NAMALWA (cell line): ENCODE measurements around the gene BCOR.

Source experiments
- DNase-seq: peaks from one replicate; pipeline ENCODE4 v3.0.0-alpha.2; 2015; ENCODE audit warnings: low spot score

Gene BCOR

GRCh38 chrX:40112996-40113395, 15.2 kb upstream of the BCOR start:
- DNase-seq, result no peak

- no peak for DNase-seq
Observed at GRCh38 chrX:40111868-40112267, 14.1 kb upstream of the BCOR start.

- DNase-seq, result peak; percentile 39
Observed at GRCh38 chrX:40109288-40110008, 11.7 kb upstream of the BCOR start.

- peak; percentile 41 for DNase-seq
Observed at GRCh38 chrX:40108959-40109287, 11.2 kb upstream of the BCOR start.

- DNase-seq, result no peak
Observed at GRCh38 chrX:40108162-40108958, 10.6 kb upstream of the BCOR start.

DNA sequence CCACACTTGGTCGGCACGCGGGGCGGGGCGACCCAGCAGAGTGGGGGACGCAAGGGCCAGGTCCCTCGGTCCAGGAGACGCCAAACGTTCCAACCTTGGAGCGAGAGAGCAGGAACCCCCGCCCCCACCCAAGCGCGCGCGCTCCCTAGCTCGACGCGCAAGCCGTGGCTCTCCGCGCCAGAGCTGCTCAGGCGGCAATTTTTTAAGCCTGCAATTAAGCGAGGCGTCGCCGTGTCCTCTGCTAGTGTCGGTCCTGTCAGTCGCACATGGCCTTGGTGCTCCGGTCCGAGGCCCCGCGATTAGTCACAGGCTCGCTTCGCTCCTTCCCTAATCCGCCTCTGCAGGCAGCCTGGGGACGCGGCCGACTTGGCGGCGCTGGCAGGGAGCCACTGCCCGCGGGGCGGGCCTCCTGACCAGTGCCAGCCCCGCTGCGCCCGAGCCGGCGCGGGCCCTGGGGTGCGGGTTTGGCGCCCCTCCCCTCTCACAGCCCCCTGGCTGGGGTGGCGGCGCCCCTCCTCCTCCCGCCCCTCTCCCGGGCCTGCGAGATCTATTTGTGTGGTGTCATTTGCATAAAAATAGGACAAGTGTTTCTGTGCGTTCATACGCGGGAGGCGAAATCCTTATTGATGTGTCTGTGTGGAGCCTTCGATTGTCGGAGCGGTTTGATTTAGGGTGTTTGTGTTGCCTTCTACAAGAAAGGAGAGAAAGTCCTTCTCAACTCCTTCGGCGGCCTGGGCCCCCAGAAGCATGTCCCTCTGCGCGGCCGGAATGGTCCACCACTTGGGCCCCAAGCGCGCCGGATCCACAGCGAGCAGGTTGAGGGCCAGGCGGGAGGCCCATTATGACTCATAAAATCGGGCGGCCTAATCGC, 9.8 kb upstream of the BCOR start:
- DNase-seq, result no peak

DNA sequence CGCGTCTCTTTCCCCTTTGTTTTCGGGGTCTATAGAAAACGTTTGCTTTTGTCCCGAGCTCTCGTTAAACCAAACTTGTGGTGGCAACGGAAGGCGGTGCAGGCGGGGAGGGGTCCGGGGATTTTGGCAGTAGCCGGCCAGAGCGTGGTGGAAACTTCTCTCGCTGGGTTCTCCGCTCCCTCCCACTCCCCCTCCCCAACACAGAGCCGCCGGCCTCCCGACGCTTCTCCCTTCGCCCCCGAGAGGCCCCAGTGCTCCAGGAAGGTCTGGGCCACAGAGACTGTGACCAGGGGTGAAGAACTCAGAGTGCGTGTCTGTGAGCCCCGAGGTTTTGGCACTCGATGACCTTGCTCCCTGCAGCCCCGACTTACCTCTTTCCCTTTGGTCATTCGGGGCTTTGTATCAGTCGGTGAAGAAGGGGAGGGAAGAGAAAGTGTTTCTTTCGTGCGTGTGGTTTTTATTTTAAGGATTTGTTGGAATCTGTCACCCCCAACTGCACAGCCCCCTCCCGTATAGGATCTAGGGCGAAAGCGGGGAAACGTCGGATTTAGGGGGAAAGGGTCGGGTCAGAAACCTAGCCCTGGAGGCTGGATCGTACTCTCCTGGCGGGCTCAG, 9.0 kb upstream of the BCOR start:
- peak; percentile 17 for DNase-seq

DNA sequence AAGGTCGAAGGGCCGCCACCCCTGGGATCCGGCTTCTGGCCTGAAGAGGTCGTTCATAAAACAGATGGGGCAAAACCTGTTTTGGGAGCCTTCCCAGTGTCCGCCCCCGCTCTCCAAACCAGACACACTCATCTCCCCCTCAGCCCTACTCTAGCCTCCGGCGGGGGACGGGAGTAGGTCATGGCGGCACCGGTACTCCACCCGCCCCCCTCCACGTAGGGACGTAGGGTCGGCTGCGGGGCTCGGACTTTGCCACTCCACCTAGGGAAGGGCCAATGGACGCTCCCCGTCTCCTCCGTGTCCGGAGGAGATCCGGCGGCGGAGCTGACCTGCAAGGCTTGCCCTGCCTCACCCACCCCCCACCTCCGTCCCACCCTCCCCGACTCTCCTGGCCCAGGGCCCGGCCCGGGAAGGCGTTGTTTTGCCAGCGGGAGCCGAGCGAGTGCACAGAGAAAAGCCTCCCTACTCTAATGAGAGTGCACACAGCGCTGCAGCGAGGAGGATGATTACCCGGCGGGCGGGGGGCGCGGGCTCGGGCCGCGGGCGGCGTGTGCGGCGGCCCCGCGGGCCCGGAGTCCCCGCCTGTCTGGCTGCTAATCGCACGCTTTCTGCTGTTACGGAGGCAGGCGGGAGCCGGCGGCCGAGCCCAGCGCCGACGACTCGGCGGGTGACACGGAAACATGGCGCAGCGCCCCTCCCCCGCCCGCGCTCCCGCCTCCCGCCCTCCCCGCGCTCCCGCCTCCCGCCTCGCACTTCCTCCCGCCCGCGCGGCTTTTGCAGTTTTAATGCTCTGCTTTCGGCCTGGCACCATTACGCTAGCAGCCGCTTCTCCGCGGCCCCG, 8.3 kb upstream of the BCOR start:
- peak; percentile 65 for DNase-seq

DNA sequence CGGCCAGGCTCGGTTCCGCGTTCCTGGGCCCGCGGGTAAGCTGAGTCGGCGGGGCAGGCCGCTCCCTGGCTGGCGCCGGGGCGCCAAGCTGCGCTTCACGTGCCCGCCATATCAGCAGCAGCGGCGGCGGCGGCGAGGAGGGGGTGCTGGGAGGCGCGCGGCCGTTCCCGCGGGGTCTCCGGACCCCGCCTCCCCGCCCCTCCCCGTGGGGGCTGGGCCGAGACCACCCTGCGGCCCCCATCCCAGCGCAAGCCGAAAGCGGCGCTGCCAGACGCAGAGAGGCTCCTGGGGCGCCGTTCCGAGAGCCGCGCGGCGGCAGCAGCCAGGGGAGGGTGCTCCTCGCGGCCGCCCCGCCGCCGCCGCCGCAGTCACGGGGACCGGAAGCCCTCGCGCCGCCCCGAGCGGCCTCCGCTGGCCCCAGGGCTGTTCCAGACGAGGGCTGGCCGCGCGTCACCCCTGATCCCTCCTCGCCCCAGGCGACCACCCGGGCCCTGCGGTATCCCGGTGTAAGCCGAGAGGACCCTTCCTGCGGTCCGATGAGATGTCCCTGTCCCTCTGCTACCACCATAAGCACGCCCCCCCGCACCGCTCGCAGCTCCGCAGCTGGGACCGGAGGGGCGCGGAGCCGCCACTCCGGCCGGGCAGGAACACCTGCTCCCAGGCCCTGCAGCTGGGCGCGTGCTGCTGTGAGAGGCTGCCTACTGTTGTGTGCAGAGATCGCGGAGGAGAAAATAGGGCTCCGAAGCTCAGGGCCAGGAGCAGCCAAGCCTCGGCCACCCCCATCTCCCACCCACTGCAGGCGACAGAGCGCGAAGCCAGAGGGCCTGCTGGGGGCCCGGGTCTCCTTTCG, 7.5 kb upstream of the BCOR start:
- peak; percentile 73 for DNase-seq

- peak; percentile 53 for DNase-seq
Observed at GRCh38 chrX:40104630-40104984, 6.8 kb upstream of the BCOR start.

DNA sequence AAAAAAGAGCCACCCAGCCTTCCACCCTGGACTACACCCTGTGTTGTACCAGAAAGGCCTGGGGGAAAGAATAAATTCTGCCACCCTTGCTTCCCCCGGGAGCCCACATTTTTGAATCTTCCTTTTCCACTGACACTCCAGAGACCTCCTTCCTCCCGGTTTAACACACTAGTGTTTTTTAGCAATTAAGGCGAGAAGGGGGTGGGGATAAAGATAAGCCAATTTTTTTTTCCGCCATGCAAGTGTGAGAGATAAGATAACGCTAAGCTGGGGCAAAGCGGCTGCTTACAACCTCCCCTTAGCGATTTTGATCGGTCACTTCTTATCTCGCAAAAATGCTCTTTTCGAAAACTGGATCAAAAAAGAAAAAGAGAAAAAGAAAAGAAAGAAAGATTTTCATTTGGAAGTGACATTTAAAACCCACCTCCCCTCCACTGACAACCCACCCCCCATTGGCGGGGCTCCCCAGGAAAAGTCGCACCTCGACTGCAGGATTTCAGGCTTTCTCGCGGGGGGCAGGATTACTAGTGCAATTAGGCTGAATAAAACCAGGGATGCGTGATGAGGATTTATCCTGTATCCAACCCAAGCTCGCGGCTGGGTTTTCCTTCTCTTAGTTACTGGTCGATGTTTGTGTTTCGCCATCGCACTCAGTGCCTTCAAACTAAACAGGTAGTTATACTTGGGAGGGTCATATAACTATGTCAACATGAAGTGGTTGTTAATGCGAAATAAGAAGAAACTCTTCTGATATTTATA, 6.0 kb upstream of the BCOR start:
- DNase-seq, result no peak

DNA sequence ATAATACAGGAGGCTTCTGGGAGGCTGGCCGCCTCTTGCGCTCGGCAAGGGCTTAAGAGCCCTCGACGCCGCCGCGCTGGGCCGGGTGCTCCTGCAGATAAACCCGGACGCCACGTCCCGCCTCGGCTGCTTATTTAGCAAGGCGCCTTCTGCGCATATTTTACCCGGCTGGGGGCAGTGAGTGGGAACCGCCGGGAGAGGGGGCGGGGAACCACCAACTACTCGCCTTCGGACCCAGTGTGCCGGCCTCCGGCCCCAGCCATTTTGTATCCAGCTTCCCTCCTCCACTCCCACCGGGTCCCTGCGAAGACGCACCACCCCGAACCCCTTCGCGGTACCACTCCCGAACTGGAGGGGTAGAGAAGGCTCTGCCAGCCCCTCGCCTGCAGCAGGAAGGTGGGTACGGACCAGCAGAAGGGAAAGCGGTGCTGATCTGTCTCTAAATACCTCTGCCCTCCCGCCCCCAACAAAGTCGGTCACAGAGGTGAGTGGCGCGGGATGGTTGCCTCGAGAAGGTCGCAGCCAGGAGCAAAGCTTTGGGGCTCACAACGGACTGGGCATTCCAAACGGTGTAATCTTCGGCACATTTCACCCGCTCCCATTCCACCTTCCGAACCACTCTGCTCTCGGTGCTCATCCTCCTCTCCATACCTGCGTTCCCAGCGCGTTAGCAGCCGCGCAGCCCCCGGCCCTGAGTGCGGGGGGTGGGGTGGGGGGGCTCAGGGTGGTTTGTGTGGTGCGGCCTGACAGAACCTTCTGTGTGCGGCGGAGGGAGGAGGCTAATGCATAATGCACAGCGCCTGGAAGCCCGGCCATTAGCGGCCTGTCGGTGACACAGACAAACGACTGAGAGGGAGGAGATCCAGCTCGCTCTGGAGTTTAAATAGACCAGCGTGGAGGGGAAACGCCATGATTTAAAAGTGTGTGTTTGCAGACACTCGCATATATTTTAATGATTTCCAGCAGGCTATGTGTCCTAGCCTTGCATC, 4.9 kb upstream of the BCOR start:
- DNase-seq, result no peak

DNA sequence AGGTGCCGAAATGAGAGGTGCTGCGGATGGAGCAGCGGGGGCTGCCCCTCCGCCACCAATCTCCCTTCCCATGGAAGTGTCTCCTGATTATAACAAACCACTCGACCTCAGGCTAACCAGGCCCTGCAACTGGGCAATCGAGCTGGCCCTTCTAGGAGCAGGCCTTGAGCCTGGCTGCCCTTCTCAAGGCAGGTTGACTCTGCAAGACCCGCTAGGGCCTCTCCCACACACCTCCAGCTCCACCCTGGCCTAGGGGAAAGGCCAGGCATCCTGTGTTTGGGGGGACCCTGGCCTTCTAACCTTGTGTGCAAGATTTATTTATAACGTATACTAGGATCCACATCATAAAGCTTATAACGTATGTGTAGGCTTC, 3.7 kb upstream of the BCOR start:
- no peak for DNase-seq

DNA sequence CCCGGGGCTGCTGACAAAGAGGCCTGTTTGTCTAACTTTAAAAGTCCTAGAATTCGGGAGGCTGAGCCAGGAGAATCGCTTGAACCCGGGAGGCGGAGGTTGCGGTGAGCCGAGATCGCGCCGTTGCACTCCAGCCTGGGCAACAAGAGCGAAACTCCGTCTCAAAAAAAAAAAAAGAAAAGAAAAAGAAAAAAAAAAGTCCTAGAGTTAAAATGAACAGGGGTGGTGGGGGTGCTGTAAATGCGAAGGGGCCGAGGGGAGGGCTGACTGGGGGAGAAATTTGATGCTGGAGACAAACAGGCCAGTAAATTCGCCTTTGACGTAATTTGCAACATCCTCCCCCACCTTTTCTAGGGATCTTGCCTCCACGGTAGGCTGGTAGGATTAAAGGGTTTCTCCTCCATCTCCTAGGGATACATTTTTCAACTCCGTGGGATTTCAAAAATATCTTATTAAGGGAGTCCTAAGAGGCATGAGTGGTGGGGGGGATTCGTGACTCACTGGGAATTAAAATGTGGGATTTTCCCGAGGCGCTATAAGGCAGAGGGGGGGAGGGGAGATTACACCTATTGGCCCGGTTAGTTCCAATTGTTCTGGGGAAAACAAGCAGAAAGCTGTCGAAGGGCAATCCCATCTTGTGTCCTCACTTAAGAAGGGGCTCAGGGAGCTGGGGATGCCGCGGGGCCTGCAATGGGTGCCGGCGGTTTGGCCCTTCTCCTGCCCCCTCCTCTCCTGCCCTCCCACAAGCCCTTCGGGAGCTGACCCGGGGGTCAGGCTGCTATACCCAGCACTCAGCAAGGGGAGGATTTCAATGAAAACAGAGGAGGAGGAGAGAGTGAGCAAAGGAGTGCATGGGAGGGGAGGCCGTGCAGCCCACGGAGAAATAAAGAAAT, 3.0 kb upstream of the BCOR start:
- no peak for DNase-seq

DNA sequence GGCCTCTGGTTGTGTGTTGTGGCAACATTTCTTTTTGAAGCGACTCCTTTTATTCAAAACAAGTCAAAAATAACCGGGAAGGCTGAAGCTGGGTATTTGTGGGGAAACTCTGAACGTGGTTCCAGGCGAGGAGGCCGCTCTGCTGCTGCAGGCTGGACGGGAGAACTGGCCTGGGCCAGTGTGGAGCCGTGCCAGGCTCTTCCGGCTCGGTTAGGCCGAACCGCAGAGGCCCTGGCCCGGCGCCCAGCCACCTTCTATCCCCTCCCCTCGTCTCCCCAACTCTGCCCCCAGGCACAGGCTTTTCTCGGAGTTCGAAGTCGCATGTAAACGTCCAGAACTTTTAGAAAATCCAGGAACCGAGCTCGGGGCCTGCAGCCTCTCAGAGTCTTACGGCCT, 2.4 kb upstream of the BCOR start:
- DNase-seq, result peak; percentile 55

GRCh38 chrX:40099055-40099958, 1.5 kb upstream of the BCOR start:
- DNase-seq, result peak; percentile 87
